Mucosa of stomach (tissue), 1 donor: ENCODE results near the gene EEA1.

Experiments
- H3K27me3 ChIP-seq: one replicate; pipeline ENCODE4 v1.7.0; 2013; ENCODE audit warnings: mild to moderate bottlenecking, low read length; ENCODE audit not compliant: control insufficient read depth, insufficient read depth
- H3K36me3 ChIP-seq: one replicate; pipeline ENCODE4 v1.7.0; 2013; ENCODE audit warnings: low read length; ENCODE audit not compliant: control insufficient read depth, insufficient read depth
- H3K4me1 ChIP-seq: one replicate; pipeline ENCODE4 v1.7.0; 2013; ENCODE audit warnings: mild to moderate bottlenecking, low read length; ENCODE audit not compliant: control insufficient read depth, insufficient read depth
- H3K4me3 ChIP-seq: one replicate; pipeline ENCODE4 v1.7.0; 2013; ENCODE audit warnings: low read length
- H3K9ac ChIP-seq: one replicate; pipeline ENCODE4 v1.7.0; 2013; ENCODE audit warnings: mild to moderate bottlenecking, low read length, moderate library complexity
- H3K9me3 ChIP-seq: one replicate; pipeline ENCODE4 v1.7.0; 2013; ENCODE audit warnings: mild to moderate bottlenecking, low read length, moderate library complexity; ENCODE audit not compliant: control insufficient read depth
- donor health status: Pancreatic carcinoma.

EEA1 gene

DNA sequence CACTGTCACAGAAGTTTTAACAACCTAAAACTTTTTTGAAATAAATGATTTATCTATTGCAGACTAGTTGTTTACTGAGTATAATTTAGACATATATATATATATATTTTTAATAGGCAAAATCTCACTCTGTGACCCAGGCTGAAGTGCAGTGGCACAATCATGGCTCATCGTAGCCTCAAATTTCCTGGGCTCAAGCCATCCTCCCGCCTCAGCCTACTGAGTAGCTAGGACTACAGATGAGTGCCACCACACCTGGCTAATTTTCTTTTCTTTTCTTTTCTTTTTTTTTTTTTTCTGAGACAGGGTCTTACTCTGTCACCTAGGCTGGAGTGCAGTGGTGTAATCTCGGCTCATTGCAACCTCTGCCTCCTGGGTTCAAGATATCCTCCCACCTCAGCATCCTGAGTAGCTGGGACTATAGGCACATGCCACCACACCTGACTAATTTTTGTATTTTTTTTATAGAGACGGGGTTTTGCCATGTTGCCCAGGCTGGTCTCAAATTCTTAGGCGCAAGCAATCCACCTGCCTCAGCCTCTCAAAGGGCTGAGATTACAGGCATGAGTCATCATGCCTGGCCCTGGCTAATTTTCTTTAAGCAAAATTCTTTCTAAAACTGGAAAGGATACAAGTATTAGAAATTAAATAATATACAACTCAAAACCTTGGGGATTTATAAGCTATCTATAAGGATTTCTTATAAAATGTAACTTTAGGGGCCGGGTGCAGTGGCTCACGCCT lies 23.1 kb downstream of the EEA1 start:
- no peak overlapping the region for H3K9ac ChIP-seq
- no peak overlapping the region for H3K4me3 ChIP-seq
- H3K9me3 ChIP-seq, result no peaks in the 10 kb centered on the region
- no peaks in the 10 kb centered on the region for H3K27me3 ChIP-seq
- H3K36me3 ChIP-seq, result no peaks in the 10 kb centered on the region
- H3K4me1 ChIP-seq, result no peaks in the 10 kb centered on the region

GRCh38 chr12:92905258-92905810 lies 23.8 kb downstream of the EEA1 start:
- no peaks in the 10 kb centered on the region for H3K4me1 ChIP-seq
- H3K27me3 ChIP-seq, result no peaks in the 10 kb centered on the region
- H3K4me3 ChIP-seq, result no peak overlapping the region
- H3K9me3 ChIP-seq, result no peaks in the 10 kb centered on the region
- H3K9ac ChIP-seq, result no peak overlapping the region
- no peaks in the 10 kb centered on the region for H3K36me3 ChIP-seq

DNA sequence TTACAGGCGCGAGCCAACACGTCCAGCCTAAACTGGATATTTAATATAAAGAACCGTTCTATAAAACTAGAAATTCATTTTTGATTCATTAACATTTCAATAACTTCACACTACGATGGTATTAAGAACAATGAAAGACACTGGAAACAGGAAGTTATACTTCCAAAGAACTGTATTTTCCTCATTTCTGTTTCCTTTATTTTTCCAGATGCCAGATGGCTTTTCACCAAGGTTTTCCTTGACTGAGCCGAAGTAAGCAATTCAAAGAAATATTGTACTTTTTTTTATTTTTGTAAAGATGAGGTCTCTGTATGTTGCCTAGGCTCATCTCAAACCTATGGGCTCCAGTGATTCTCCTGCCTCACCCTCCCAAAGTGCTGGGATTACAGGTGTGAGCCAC lies 28.2 kb downstream of the EEA1 start:
- no peaks in the 10 kb centered on the region for H3K9me3 ChIP-seq
- no peaks in the 10 kb centered on the region for H3K36me3 ChIP-seq
- H3K27me3 ChIP-seq, result no peaks in the 10 kb centered on the region
- no peak overlapping the region for H3K9ac ChIP-seq
- peaks cover 4% of the 10 kb centered on the region for H3K4me1 ChIP-seq
- no peak overlapping the region for H3K4me3 ChIP-seq

DNA sequence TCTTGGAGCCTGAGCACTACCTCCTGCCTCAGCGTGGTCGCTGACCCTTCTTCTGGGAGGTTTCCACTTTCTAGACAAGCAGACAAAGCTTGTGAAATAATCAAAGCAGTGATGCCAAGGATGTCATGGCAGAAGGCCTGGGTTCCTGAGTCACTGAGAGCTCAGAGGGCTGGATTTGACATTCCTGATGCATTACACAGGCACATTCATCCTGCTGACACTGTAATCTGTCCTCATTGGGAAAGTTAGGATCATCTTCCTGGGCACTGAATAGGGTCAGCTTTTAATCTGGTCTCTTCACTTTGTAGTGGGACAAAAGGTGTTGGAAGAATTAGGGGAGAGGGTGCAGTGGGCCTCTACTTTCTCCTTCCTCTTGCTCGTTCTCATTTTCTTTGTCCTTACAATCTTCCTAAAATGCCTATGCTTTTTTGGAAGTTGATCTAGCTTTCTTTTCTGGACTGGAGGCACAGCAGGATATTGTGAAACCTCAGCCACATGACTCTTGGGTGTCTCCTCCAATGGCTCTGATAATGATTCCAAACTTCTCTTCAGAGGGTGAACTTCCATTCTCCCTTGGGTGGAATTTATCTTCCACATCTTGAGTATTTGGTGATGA lies 29.6 kb downstream of the EEA1 start:
- no peaks in the 10 kb centered on the region for H3K9me3 ChIP-seq
- peaks cover 4% of the 10 kb centered on the region for H3K4me1 ChIP-seq
- H3K4me3 ChIP-seq, result no peak overlapping the region
- no peak overlapping the region for H3K9ac ChIP-seq
- H3K27me3 ChIP-seq, result no peaks in the 10 kb centered on the region
- no peaks in the 10 kb centered on the region for H3K36me3 ChIP-seq

DNA sequence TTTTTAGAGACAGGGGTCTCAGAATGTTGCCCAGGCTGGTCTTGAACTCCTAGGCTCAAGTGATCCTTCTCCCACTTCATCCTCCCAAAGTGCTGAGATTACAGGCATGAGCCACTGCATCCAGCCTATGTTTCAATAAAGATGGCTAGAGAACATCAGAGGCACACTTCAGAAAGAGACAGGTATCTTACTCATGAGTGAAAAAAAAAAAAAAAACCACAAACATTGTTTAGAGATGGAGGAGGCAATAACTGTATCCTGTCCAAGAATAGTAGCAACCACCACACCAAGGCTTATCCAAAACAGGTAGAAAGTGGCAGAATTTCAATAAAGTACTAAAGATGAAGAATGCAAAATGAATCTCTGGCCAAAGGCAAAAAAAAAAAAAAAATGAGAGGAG lies 30.3 kb downstream of the EEA1 start:
- H3K9ac ChIP-seq, result no peak overlapping the region
- no peaks in the 10 kb centered on the region for H3K27me3 ChIP-seq

DNA sequence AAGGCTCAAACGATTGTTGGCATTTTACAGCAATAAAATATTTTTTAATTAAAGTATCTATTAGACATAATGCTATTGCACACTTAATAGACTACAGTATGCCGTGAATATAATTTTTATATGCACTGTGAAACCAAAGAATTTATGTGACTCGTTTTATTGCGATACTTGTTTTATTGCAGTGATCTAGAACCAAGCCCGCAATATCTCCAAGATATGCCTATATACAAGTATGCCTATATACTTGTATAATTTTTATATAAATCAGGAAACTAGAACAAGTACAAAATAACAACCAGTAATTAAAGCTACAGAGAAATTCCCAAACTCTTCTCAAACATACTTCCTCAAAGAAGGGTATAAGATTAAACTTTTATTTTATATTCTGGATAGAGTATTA lies 31.3 kb downstream of the EEA1 start:
- Histone ChIP-seq H3K4me1 (peaks cover 4% of the 10 kb centered on the region), H3K36me3 (no peaks in the 10 kb centered on the region), H3K27me3 (no peaks in the 10 kb centered on the region), H3K9me3 (no peaks in the 10 kb centered on the region), H3K4me3 (no peak overlapping the region), H3K9ac (no peak overlapping the region)

More for the DNA sequence above, 30.3 kb downstream of the EEA1 start:
- Histone ChIP-seq H3K4me1 (peaks cover 4% of the 10 kb centered on the region), H3K4me3 (no peak overlapping the region), H3K9me3 (no peaks in the 10 kb centered on the region), H3K36me3 (no peaks in the 10 kb centered on the region)

- no peaks in the 10 kb centered on the region for H3K36me3 ChIP-seq
- no peaks in the 10 kb centered on the region for H3K9me3 ChIP-seq
- H3K4me1 ChIP-seq, result no peaks in the 10 kb centered on the region
- no peak overlapping the region for H3K4me3 ChIP-seq
- no peaks in the 10 kb centered on the region for H3K27me3 ChIP-seq
- no peak overlapping the region for H3K9ac ChIP-seq
Observed at GRCh38 chr12:92890601-92891106, 38.4 kb downstream of the EEA1 start.

GRCh38 chr12:92886131-92886530 lies 43.0 kb downstream of the EEA1 start:
- Histone ChIP-seq H3K9me3 (no peaks in the 10 kb centered on the region), H3K27me3 (no peaks in the 10 kb centered on the region)

DNA sequence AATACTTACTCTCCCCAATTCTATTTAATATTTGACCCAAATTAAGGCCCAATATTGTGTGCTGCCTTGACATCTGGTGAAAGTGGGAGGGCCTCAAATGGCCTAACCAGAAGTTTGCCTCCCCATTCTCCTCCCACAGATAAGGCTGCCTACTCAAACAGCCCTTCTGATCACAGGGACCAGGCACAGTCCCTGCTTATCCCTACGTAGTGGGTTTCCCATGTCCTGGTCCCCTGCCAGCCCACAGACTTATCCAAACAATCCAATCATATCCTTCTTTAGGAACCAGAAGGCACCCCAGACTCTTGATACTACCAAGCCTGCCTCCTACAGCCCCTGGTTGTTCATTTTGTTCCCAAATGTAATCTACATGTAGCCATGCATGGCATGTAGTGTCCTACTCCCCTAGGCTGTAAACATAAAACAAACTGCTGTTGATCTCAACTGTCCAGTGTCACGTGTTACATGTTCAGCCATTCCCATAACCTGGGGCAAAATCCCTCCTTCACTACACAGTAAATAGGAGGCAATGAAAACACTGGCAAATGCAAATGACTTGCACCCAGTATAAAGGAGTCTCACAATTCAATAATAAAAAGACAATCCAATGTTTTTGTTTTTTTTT lies 49.3 kb downstream of the EEA1 start:
- Histone ChIP-seq H3K27me3 (no peaks in the 10 kb centered on the region), H3K9ac (no peak overlapping the region), H3K4me3 (no peak overlapping the region), H3K9me3 (no peaks in the 10 kb centered on the region), H3K36me3 (no peaks in the 10 kb centered on the region), H3K4me1 (no peaks in the 10 kb centered on the region)

More at GRCh38 chr12:92886131-92886530, 43.0 kb downstream of the EEA1 start:
- Histone ChIP-seq H3K4me3 (no peak overlapping the region), H3K9ac (no peak overlapping the region), H3K36me3 (no peaks in the 10 kb centered on the region), H3K4me1 (no peaks in the 10 kb centered on the region)

DNA sequence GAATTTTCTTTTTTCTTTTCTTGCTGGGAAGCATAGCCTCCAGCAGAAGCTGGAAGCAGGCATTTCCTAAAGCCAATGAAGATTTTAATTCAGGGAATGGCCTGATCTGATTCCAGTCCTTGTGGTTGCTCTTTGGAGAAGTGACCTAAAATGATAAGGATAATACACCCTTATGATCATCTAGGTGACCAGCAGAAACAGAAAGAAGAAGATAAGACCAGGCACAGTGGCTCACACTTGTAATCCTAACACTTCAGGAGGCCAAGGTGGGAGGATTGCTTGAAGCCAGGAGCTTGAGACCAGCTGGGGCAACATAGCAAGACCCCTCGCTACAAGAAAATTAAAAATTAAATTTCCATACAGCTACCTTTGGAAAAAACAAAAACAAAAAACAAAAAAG lies 51.2 kb downstream of the EEA1 start:
- H3K4me1 ChIP-seq, result no peaks in the 10 kb centered on the region
- no peak overlapping the region for H3K4me3 ChIP-seq
- no peaks in the 10 kb centered on the region for H3K36me3 ChIP-seq
- H3K27me3 ChIP-seq, result no peaks in the 10 kb centered on the region
- H3K9me3 ChIP-seq, result no peaks in the 10 kb centered on the region
- H3K9ac ChIP-seq, result no peak overlapping the region

DNA sequence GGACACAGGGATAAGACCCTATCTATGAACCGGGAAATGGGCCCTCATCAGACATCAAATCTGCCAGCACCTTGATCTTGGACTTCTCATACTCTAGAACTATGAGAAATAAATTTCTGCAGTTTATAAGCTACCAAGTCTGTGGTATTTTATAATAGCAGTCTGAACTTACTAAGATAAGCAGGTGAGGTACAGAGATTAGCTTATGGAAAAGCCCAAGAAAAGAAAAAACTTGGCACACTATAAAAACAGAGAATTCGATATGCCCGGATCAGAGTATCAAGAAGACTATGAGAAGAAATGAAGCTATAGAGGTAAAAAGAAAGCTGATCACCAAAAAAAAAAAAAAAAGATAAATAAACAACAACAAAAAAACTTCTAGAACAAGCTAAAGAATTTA lies 52.6 kb downstream of the EEA1 start:
- H3K9me3 ChIP-seq, result no peaks in the 10 kb centered on the region

GRCh38 chr12:92871116-92871515 lies 58.0 kb downstream of the EEA1 start:
- H3K27me3 ChIP-seq, result no peaks in the 10 kb centered on the region
- H3K9me3 ChIP-seq, result no peaks in the 10 kb centered on the region
- no peaks in the 10 kb centered on the region for H3K4me1 ChIP-seq
- H3K36me3 ChIP-seq, result no peaks in the 10 kb centered on the region
- no peak overlapping the region for H3K9ac ChIP-seq
- no peak overlapping the region for H3K4me3 ChIP-seq

More for the DNA sequence above, 52.6 kb downstream of the EEA1 start:
- Histone ChIP-seq H3K4me3 (no peak overlapping the region), H3K9ac (no peak overlapping the region), H3K27me3 (no peaks in the 10 kb centered on the region), H3K36me3 (no peaks in the 10 kb centered on the region), H3K4me1 (no peaks in the 10 kb centered on the region)
